Epithelial cell of proximal tubule (primary cell): ENCODE measurements around the gene FBXO46. TPM values are rescaled to one million over a fixed set of nuclear protein-coding genes. Genes with fewer than 3 reads are reported as not detected.

Source experiments
- DNase-seq: peaks from one replicate; pipeline ENCODE4 v3.0.0-alpha.2; 2011; ENCODE audit warnings: low read depth
- H3K4me3 ChIP-seq: 2 replicates; pipeline ENCODE4 v1.5.1; 2011; ENCODE audit warnings: low read depth, mild to moderate bottlenecking, low read length
- total RNA-seq: library from RNA; depleted of rRNA; stranded (reverse); fragments of >200 nt; gene quantifications from 2 replicates; pipeline ENCODE4 v1.2.3, GENCODE V29; 2015
- TF ChIP-seq, protein P1 (sequence below): conservative IDR thresholded peaks from 2 replicates; pipeline ENCODE4 v1.5.1; 2012; ENCODE audit warnings: low read depth, mild to moderate bottlenecking, low read length

The FBXO46 gene
- total RNA-seq, 1 donor from 2014 or later: 6.6 TPM

DNA sequence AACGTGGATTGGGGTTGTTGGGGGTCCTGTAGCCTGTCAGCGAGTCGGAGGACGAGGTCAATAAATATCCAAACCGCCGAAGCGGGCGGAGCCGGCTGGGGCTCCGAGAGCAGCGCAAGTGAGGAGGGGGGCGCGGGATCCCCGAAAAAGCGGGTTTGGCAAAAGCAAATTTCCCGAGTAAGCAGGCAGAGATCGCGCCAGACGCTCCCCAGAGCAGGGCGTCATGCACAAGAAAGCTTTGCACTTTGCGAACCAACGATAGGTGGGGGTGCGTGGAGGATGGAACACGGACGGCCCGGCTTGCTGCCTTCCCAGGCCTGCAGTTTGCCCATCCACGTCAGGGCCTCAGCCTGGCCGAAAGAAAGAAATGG lies 39.1 kb upstream of the FBXO46 start:
- no peak for DNase-seq
- TF ChIP-seq, protein P1, sequence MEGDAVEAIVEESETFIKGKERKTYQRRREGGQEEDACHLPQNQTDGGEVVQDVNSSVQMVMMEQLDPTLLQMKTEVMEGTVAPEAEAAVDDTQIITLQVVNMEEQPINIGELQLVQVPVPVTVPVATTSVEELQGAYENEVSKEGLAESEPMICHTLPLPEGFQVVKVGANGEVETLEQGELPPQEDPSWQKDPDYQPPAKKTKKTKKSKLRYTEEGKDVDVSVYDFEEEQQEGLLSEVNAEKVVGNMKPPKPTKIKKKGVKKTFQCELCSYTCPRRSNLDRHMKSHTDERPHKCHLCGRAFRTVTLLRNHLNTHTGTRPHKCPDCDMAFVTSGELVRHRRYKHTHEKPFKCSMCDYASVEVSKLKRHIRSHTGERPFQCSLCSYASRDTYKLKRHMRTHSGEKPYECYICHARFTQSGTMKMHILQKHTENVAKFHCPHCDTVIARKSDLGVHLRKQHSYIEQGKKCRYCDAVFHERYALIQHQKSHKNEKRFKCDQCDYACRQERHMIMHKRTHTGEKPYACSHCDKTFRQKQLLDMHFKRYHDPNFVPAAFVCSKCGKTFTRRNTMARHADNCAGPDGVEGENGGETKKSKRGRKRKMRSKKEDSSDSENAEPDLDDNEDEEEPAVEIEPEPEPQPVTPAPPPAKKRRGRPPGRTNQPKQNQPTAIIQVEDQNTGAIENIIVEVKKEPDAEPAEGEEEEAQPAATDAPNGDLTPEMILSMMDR: no peak
- H3K4me3 ChIP-seq: peak overlapping the region; percentile 61

DNA sequence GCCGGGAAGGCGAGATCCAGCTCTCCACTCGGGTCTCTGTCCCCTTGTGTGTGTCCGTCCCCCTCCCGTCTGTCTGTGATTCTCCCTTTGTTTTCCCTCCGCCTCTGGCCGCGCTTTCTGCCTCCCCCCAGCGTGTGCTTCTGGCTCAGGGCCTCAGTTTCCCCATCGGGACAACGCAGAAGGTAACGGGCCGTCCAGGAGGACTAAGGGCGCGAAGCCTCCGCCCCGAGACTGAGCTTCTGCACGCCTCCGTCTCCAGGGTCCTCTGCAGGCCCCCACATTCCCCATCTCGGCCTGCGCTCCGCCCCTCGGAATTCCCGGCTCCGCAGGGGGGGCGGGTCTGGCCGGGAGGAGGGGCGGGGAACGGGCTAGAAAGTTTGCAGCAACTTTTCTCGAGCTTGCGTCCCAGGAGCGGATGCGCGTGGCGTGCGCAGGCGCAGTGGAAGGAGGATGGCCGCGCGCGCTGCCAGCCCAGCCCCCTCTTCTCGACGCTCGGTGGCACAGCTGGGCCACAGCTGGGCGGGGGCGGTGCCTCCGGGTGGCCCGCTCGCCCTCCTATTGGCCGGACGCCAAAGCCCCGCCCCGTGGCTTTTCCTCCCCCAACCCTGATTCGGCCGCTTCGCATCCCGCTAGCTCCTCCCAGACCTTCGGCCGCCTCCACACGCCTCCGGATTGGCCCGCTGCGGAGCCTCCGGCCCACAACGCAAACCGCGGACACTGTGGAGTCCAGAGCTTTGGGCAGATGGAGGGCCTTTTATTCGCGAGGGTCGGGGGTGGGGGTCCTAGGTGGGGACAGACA lies 38.5 kb upstream of the FBXO46 start, which contains the start of gene SIX5:
Gene SIX5, minus strand, starts transcription at position 269 of the 799 bp plus-strand sequence. CDS start 408 bp downstream, outside the sequence.
- peak; percentile 56 for DNase-seq
- TF ChIP-seq, protein P1: no peak
- peak within 1 kb of the TSS; percentile 89 for H3K4me3 ChIP-seq

DNA sequence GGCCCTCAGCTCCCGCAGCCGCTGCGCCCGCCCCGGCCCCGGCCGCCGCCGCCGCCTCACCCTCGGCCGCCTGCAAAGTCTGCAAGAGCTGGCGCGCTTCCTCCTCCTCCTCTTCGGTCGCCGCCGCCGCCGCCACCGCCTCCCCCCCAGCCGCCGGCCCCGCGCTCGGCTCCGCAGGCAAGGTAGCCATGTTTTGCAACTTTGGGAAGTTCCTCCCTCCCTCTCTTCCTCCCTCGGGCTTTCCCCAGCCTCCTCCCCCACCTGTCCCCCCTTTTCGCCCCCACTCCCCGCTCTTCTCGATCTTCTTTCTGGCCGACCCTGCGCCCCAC lies 37.9 kb upstream of the FBXO46 start:
- TF ChIP-seq, protein P1: no peak
- peak overlapping the region; percentile 89 for H3K4me3 ChIP-seq
- DNase-seq: no peak

DNA sequence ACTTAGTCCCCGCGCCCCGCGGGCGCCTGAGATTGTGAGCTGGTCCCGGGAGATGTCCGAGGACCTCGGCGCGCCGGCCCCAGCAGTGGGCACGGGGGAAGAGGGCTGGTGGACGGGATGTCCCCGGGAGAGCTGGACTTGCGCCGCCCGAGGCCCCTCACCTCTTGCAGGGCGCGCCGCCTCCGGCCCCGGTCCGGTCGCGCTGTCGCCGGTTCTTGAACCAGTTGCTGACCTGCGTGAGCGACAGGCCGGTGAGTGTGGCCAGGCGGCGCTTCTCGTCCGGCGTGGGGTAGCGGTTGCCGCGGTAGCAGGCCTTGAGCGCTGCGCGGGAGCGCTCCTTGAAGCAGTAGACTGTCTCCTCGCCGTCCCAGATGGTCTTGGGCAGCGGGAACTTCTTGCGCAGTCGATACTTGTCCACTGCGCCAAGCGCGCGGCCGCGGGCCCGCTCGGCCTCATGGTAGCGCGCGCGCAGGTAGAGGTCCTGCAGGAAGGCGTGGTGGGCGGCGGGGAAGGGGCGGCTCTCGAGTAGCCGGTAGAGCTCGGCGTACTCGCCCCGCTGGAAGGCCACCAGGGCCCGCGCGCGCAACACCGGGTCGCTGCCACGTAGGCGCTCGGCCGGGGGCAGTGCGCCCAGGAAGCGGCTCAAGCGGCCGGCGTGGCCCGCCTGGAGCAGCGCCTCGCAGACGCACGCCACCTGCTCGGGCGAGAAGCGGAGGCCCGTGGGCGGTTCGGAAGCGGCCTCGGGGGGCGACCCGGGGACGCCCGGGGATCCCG lies 37.4 kb upstream of the FBXO46 start:
- TF ChIP-seq, protein P1: no peak
- H3K4me3 ChIP-seq: peak overlapping the region; percentile 89
- no peak for DNase-seq

DNA sequence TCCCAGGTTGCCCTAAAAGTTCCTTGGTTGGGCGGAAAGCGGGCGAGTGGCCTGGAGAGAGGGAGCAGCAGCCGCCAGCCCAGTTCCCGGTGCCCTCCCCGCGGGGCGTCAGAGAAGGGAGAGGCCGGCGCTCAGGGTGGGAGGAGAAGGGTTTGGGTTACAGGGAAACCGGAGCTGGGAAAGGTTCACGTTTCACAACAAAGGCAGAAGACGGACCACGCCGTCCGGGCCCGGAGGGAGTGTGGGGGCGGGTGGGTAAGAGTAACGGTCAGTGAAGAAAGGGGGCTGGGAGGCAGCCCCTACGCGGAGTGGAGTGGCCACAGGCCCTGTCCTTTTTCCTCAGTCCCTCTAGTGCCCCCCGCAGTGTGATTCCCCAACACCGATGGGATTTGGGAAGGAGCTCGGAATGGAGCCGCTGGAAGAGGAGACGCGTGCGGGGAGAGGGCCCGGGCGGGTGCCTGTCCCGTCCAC lies 36.7 kb upstream of the FBXO46 start:
- TF ChIP-seq, protein P1: peak; percentile 1

DNA sequence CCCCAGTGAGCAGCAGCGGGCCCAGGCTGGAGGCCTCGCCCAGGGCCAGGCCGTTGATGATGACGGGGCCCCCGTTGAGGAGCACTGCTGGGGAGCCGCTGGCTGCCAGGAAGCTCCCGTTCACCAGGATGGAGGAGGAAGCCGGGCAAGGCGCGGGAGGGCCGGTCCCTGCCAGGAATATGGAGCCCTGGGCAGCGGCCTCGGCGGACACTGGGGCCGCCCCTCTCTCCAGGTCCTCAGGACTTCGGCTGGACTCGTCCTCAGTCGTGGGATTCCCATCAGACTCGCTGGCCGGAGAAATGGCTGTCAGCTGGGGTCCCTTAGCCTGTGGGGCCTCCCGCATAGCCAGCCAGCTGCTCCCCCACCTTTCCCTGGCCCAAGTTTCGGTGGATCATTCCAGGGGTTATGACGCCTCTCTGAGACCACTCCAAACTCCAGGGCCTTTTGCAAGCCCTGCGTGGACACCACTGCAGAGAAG lies 36.2 kb upstream of the FBXO46 start:
- TF ChIP-seq, protein P1: no peak

More for the DNA sequence above, 36.7 kb upstream of the FBXO46 start:
- peak overlapping the region; percentile 89 for H3K4me3 ChIP-seq
- no peak for DNase-seq

More for the DNA sequence above, 36.2 kb upstream of the FBXO46 start:
- peak overlapping the region; percentile 89 for H3K4me3 ChIP-seq
- no peak for DNase-seq
